ENCODE data around the gene ATG101. TPM values are rescaled to one million over a fixed set of nuclear protein-coding genes. Genes with fewer than 3 reads are reported as not detected.

ATG101 gene
- total and polyA plus RNA-seq, 9 of the 15 experiments (the other 6 are each of a cell fraction or from before 2014, with no cell fraction given), result 2.9 to 52.4 (median 29.7) TPM

GRCh38 chr12:52032804-52033445, 36.9 kb upstream of the ATG101 start (continued):
- TF ChIP-seq ETS1 (conservative IDR thresholded peaks at IDR 0.05; ENCODE audit: control insufficient read depth, low read depth, low read length), result 0 out of 2 replicates have a peak, but pooled peaks have one; percentile 76

- Histone ChIP-seq H3K79me2 (ENCODE audit: control insufficient read depth, insufficient read depth, low read length) (no peaks in the 10 kb centered on the region), H3K4me3 (peak overlapping the region; percentile 36), H3K9me3 (replicated peaks; ENCODE audit: control insufficient read depth, insufficient read depth, low read depth, low read length) (no peaks in the 10 kb centered on the region), H2AFZ (ENCODE audit: low read depth, low read length) (peak overlapping the region; percentile 97), H3K27me3 (ENCODE audit: control insufficient read depth in 2 of 2, insufficient read depth in 2 of 2, low read length in 2 of 2) (peaks cover 0 to 10% of the 10 kb centered on the region in 2 experiments; a peak in 3 of 5 replicates), H3K9ac (ENCODE audit: insufficient read depth in 1 of 2, low read depth in 2 of 2, low read length in 2 of 2) (peak overlapping the region; percentile 60 to 83; a peak in 3 of 4 replicates), H3K9me1 (ENCODE audit: control insufficient read depth, insufficient read depth, low read length) (no peaks in the 10 kb centered on the region), H3K4me2 (ENCODE audit: insufficient read depth, low read length) (peak overlapping the region; percentile 84), H3K36me3 (ENCODE audit: control insufficient read depth, insufficient read depth, low read length) (no peaks in the 10 kb centered on the region), H4K20me1 (replicated peaks; ENCODE audit: control insufficient read depth, insufficient read depth, low read length) (no peaks in the 10 kb centered on the region), H3K27ac (ENCODE audit: extremely low read depth, low read depth, low read length) (peak overlapping the region; percentile 60), H3K4me1 (replicated peaks in 1 of 2; ENCODE audit: control insufficient read depth in 2 of 2, insufficient read depth in 2 of 2, low read length in 2 of 2) (peaks cover 20 to 23% of the 10 kb centered on the region in 2 experiments; a peak in 4 of 5 replicates)
- CTCF ChIA-PET (ENCODE audit: low intra/inter-chr PET ratio), result no interaction called here
- intact Hi-C loops (cut with micrococcal nuclease), result no loop called here
- POLR2A ChIA-PET, result interaction anchor here (0.5 to 1.4 kb wide), 13 partner anchors 12 to 94 kb away, joined by 3 to 7 read pairs (median 3); partner anchors contain the start of gene ATG101
- FAIRE-seq (no peak), DNase-seq (ENCODE audit: extremely low read depth in 1 of 4, low spot score in 3 of 4) (no peak), ATAC-seq (no peak)
- BruUV-seq (replicated peaks), result TSS peak; percentile 92
- in situ Hi-C loops (cut with MboI), result no loop called here
- WGBS (ENCODE audit: insufficient coverage, low coverage, missing lambda C conversion rate), result 67% methylated on average over 11 of the region's 13 CpGs
- TF ChIP-seq PHF20 (IDR thresholded peaks at IDR 0.05; ENCODE audit: partially characterized antibody) (peak; percentile 0), PBX2 (CRISPR knock-in tag; IDR thresholded peaks at IDR 0.05; ENCODE audit: low read depth) (no peak), PBX2 (tag; conservative IDR thresholded peaks at IDR 0.05; ENCODE audit: low read depth) (0 out of 2 replicates have a peak, but pooled peaks have one; percentile 13), SMAD2 (IDR thresholded peaks at IDR 0.05; ENCODE audit: low read depth, low read length) (no peak)
Measured at GRCh38 chr12:52033446-52034140, 36.2 kb upstream of the ATG101 start.

All from K562 (cell line).